ENCODE results near the gene IRF4.

GRCh38 chr6:404685-405423 lies 13.3 kb downstream of the IRF4 start:
- TF ChIP-seq CTCF (IDR thresholded peaks at IDR 0.05 in 8 of 11, conservative IDR thresholded peaks at IDR 0.05 in 3 of 11), result no peak
- no peak for TF ChIP-seq POLR2A (IDR thresholded peaks at IDR 0.05)
